ENCODE results near the gene KIF3C.
"Not testable (repeated sequence)": the region's sequence is repeated elsewhere in the genome, so short reads cannot be mapped to it uniquely, and the experiment has no call there.

DNA sequence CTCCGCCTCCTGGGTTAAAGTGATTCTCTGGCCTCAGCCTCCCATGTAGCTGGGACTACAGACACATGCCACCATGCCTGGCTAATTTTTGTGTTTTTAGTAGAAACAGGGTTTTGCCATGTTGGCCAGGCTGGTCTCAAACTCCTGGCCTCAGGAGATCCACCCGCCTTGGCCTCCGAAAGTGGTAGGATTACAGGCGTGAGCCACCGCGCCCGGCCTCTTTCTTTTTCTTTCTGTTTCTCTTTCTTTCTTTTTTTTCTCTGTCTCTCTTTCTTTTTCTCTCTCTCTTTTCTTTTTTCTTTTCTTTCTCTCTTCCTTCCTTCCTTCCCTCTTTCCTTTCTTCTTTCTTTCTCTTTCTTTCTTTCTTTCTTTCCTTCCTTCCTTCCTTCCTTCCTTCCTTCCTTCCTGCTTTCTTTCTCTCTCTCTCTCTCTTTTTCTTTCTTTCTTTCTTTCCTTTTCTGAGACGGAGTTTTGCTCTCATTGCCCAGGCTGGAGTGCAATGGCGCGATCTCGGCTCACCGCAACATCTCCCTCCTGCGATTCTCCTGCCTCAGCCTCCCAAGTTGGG, 16.6 kb upstream of the KIF3C start:
- TF ChIP-seq, protein P1, sequence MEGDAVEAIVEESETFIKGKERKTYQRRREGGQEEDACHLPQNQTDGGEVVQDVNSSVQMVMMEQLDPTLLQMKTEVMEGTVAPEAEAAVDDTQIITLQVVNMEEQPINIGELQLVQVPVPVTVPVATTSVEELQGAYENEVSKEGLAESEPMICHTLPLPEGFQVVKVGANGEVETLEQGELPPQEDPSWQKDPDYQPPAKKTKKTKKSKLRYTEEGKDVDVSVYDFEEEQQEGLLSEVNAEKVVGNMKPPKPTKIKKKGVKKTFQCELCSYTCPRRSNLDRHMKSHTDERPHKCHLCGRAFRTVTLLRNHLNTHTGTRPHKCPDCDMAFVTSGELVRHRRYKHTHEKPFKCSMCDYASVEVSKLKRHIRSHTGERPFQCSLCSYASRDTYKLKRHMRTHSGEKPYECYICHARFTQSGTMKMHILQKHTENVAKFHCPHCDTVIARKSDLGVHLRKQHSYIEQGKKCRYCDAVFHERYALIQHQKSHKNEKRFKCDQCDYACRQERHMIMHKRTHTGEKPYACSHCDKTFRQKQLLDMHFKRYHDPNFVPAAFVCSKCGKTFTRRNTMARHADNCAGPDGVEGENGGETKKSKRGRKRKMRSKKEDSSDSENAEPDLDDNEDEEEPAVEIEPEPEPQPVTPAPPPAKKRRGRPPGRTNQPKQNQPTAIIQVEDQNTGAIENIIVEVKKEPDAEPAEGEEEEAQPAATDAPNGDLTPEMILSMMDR (IDR thresholded peaks at IDR 0.05) = not testable (repeated sequence)
- not testable (repeated sequence) for TF ChIP-seq POLR2AphosphoS5 (IDR thresholded peaks at IDR 0.05)

All from breast epithelium (tissue), 3 donors.